DMS53 treated with DMSO at 0.1 percent for 48 hours (cell line): ENCODE measurements around the gene S100A3.
A peak's percentile ranks its signal among the peaks of the same experiment; 100 is the strongest.
"Not testable (repeated sequence)": the region's sequence is repeated elsewhere in the genome, so short reads cannot be mapped to it uniquely, and the experiment has no call there.

Source experiments
- DNase-seq: peaks from one replicate; lab custom pipeline; 2025; ENCODE audit not compliant: unreplicated experiment; lab: John Stamatoyannopoulos, UW

S100A3 gene

GRCh38 chr1:153548722-153549688, at the start of gene S100A3:
TSS of gene S100A3 (minus strand) at chr1:153549258. CDS start at chr1:153548485, 773 bp downstream.
- DNase-seq: no peak

GRCh38 chr1:153598309-153599172, 49.5 kb upstream of the S100A3 start:
- no peak for DNase-seq

GRCh38 chr1:153597206-153597605, 48.1 kb upstream of the S100A3 start:
- DNase-seq: no peak

- DNase-seq: no peak
Measured at GRCh38 chr1:153592748-153593147, 43.7 kb upstream of the S100A3 start.

- no peak for DNase-seq
Measured at GRCh38 chr1:153588482-153588881, 39.4 kb upstream of the S100A3 start.

- not testable (repeated sequence) for DNase-seq
Measured at GRCh38 chr1:153588033-153588432, 39.0 kb upstream of the S100A3 start.

- no peak for DNase-seq
Measured at GRCh38 chr1:153587314-153587713, 38.3 kb upstream of the S100A3 start.

- DNase-seq: no peak
Measured at GRCh38 chr1:153586347-153586746, 37.3 kb upstream of the S100A3 start.

- no peak for DNase-seq
Measured at GRCh38 chr1:153585006-153585405, 35.9 kb upstream of the S100A3 start.

- DNase-seq: no peak
Measured at GRCh38 chr1:153583976-153584375, 34.9 kb upstream of the S100A3 start.

GRCh38 chr1:153583514-153583913, 34.5 kb upstream of the S100A3 start:
- not testable (repeated sequence) for DNase-seq

GRCh38 chr1:153582836-153583235, 33.8 kb upstream of the S100A3 start:
- not testable (repeated sequence) for DNase-seq

- DNase-seq: no peak
Measured at GRCh38 chr1:153578936-153579335, 29.9 kb upstream of the S100A3 start.

GRCh38 chr1:153578490-153578889, 29.4 kb upstream of the S100A3 start:
- DNase-seq: no peak

- no peak for DNase-seq
Measured at GRCh38 chr1:153577624-153578051, 28.6 kb upstream of the S100A3 start.

- no peak for DNase-seq
Measured at GRCh38 chr1:153577138-153577537, 28.1 kb upstream of the S100A3 start.

GRCh38 chr1:153575497-153575896, 26.4 kb upstream of the S100A3 start:
- DNase-seq: not testable (repeated sequence)

GRCh38 chr1:153575081-153575491, 26.0 kb upstream of the S100A3 start:
- DNase-seq: not testable (repeated sequence)

- no peak for DNase-seq
Measured at GRCh38 chr1:153573351-153573750, 24.3 kb upstream of the S100A3 start.

GRCh38 chr1:153572569-153573015, 23.5 kb upstream of the S100A3 start:
- DNase-seq: peak; percentile 83

- no peak for DNase-seq
Measured at GRCh38 chr1:153571706-153572105, 22.6 kb upstream of the S100A3 start.
